ENCODE results near the gene ZNF598. TPM values are rescaled to one million over a fixed set of nuclear protein-coding genes. Genes with fewer than 3 reads are reported as not detected.

The ZNF598 gene
- polyA plus RNA-seq, 2 of the 4 experiments (the other 2 are of a cell fraction), result 17.7 to 33.8 TPM

DNA sequence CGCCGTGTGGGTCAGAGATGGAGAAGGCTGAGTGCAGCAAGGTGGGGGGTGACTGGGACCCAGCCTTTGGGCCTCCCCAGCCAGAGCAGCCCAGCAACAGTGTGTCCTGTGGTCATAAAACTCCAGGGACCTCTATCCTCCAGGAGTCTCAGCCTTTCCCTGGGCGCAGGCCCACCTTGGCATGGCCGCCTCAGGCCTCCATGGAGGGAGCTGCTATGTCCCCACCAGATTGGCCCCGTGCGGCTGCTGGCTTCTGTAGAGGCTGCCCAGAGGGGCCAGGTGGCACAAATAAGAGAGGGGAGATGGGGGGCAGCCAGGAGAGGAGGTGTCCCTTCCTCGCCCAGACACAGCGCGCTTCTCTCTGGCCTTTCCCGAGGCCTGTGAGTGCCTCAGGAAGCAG lies 22.4 kb downstream of the ZNF598 start:
- Histone ChIP-seq H3K27ac (0 out of 6 replicates have a peak overlapping the region, but pooled peaks of 1 of the 2 experiments have one; percentile 4), H3K9me3 (no peaks in the 10 kb centered on the region), H3K4me3 (no peak overlapping the region), H3K4me2 (no peak overlapping the region), H3K4me1 (peaks cover 54% of the 10 kb centered on the region)
- CTCF ChIA-PET, result interaction anchor here (0.8 to 19.7 kb wide), 4 partner anchors 10 to 153 kb away, joined by 3 to 196 read pairs (median 5); partner anchors contain the start of gene ZNF598
- TF ChIP-seq ZSCAN20 (CRISPR knock-in tag; IDR thresholded peaks at IDR 0.05), result no peak
- no peak for TF ChIP-seq EHMT2 (IDR thresholded peaks at IDR 0.05; ENCODE audit: low read depth)
- no peak for TF ChIP-seq CHD4 (IDR thresholded peaks at IDR 0.05; ENCODE audit: borderline replicate concordance)
- TF ChIP-seq FOSL2 (IDR thresholded peaks at IDR 0.05), result no peak
- TF ChIP-seq FOSL2 (CRISPR knock-in tag; IDR thresholded peaks at IDR 0.05), result no peak
- TF ChIP-seq, protein P1, sequence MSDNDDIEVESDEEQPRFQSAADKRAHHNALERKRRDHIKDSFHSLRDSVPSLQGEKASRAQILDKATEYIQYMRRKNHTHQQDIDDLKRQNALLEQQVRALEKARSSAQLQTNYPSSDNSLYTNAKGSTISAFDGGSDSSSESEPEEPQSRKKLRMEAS (IDR thresholded peaks at IDR 0.05), result no peak
- no peak for TF ChIP-seq POLR2AphosphoS2 (conservative IDR thresholded peaks at IDR 0.05; ENCODE audit: low read length)
- no peak for TF ChIP-seq CBX8 (IDR thresholded peaks at IDR 0.05)
- no peak for TF ChIP-seq MAFK (IDR thresholded peaks at IDR 0.05; ENCODE audit: partially characterized antibody)
- TF ChIP-seq, protein P2, sequence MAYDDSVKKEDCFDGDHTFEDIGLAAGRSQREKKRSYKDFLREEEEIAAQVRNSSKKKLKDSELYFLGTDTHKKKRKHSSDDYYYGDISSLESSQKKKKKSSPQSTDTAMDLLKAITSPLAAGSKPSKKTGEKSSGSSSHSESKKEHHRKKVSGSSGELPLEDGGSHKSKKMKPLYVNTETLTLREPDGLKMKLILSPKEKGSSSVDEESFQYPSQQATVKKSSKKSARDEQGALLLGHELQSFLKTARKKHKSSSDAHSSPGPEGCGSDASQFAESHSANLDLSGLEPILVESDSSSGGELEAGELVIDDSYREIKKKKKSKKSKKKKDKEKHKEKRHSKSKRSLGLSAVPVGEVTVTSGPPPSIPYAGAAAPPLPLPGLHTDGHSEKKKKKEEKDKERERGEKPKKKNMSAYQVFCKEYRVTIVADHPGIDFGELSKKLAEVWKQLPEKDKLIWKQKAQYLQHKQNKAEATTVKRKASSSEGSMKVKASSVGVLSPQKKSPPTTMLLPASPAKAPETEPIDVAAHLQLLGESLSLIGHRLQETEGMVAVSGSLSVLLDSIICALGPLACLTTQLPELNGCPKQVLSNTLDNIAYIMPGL (CRISPR knock-in tag; IDR thresholded peaks at IDR 0.05; ENCODE audit: borderline replicate concordance), result no peak
- TF ChIP-seq ZNF302 (CRISPR knock-in tag; IDR thresholded peaks at IDR 0.05), result no peak
- no peak for TF ChIP-seq RNF2 (IDR thresholded peaks at IDR 0.05; ENCODE audit: borderline replicate concordance, low read depth)
- no peak for TF ChIP-seq ESRRA (IDR thresholded peaks at IDR 0.05; ENCODE audit: borderline replicate concordance, low read length)
- no peak for TF ChIP-seq RAD21 (conservative IDR thresholded peaks at IDR 0.05 in 1 of 2, IDR thresholded peaks at IDR 0.05 in 1 of 2)
- TF ChIP-seq JUN (IDR thresholded peaks at IDR 0.05), result no peak
- DNase-seq (ENCODE audit: low read depth in 1 of 2, low spot score in 1 of 2) (no peak), ATAC-seq (no peak), FAIRE-seq (no peak)
- 88% methylated on average over 7 of the region's 10 CpGs for WGBS (ENCODE audit: missing lambda C conversion rate)
- POLR2A ChIA-PET, result interaction anchor here (1.5 kb wide), 1 partner anchor 22 kb away, joined by 9 read pairs; the partner anchor contains the start of gene RPS2

DNA sequence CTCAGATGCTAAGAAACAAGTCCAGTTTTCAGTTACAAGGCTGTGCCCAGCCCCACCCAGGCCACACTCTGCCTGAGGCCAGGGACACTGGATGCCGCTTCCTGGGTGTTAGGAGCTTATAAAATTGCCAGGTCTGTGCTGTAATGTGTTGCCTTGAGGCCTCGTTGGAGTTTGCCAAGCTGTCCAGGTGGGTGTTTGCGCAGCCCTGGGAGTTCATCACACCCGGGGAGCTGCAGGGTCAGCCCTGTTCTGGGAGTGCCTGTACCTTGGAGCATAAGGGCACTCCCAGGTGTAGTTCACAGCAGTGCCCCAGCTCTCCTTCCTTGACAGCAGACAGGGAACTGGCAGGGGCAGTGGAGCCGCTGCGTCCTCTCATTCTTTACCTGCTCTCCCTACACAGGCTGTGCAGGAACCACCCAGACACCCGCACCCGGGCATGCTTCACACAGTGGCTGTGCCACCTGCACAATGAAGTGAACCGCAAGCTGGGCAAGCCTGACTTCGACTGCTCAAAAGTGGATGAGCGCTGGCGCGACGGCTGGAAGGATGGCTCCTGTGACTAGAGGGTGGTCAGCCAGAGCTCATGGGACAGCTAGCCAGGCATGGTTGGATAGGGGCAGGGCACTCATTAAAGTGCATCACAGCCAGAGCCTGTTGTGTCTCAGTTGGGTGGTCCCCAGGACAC lies 24.0 kb downstream of the ZNF598 start:
- ChIA-PET POLR2A (interaction anchor here (5.4 kb wide), 1 partner anchor 20 kb away, joined by 50 read pairs; the partner anchor contains the start of gene RPS2), CTCF (interaction anchor here (2.4 to 19.7 kb wide), 2 partner anchors 19 to 155 kb away, joined by 10 to 196 read pairs; partner anchors contain the start of gene ZNF598)
- DNase-seq (ENCODE audit: low read depth in 1 of 2, low spot score in 1 of 2), result no peak

More for the DNA sequence above, 24.0 kb downstream of the ZNF598 start:
- H3K4me3 ChIP-seq, result peak overlapping the region; percentile 67
- H3K4me1 ChIP-seq, result peaks cover 49% of the 10 kb centered on the region
- peak overlapping the region in 1 of 2 experiments; percentile 94; a peak in 3 of 6 replicates for H3K27ac ChIP-seq
- WGBS (ENCODE audit: missing lambda C conversion rate), result 90% methylated on average over 14 of the region's 14 CpGs
- 0 out of 2 replicates have a peak, but pooled peaks have one; percentile 26 for TF ChIP-seq PBX3 (IDR thresholded peaks at IDR 0.05)
- no peak for TF ChIP-seq ZNF302 (CRISPR knock-in tag; IDR thresholded peaks at IDR 0.05)
- no peak for ATAC-seq
- H3K4me2 ChIP-seq, result peak overlapping the region; percentile 88
- no peaks in the 10 kb centered on the region for H3K9me3 ChIP-seq
- FAIRE-seq, result no peak
